Epidermal melanocyte (primary cell): ENCODE measurements around the gene DNAAF5.

Source experiments
- DNase-seq: peaks from one replicate; pipeline ENCODE4 v3.0.0; 2011; ENCODE audit warnings: low spot score; ENCODE audit not compliant: insufficient read length

The DNAAF5 gene

DNA sequence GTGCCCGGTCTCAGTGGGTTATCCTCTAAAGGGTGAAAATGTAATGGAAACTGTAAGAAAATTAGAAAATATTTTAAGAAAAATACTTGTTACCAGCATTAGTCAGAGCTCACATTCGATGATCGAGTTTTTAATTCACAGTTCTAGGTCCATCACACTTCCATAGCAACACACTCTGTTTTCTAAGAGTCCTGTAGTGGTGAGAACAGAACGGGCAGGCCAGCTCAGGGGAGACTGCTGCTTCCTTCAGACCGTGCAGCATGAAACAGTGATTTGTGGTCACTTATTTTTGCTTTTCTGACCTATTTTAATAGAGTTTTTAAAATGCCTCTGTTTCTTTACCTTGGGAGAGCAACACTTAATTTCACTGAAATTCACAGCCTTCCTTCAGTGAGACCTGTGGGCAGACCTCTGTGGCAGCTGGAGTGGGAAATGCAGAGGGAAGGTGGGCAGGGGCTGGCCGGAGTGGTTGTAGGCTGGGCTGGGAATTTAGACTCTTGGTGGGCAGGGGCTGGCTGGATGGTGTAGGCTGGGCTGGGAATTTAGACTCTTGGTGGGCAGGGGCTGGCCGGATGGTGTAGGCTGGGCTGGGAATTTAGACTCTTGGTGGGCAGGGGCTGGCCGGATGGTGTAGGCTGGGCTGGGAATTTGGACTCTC is 107.2 kb downstream of the DNAAF5 start:
- no peak for DNase-seq

DNA sequence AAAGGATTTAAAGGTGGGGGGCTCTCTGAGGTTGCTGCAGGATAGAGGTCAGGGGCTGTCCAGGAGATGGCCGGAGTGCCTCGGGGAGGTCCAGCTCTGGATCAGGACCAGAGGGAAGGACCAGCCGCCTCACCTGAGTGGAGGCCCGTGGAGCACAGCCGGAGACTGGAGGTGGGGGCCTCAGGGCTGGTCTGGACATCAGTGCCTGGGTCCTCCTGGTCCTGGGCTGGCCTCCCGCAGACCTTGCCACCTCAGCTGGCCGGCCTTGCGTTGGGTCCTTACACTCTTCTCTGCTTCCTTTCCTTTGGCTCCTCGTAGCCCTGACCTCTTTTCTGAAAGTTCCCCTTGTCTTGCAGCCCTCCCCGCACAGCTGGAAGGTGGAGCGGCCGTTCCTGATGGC is 107.8 kb downstream of the DNAAF5 start:
- no peak for DNase-seq

DNA sequence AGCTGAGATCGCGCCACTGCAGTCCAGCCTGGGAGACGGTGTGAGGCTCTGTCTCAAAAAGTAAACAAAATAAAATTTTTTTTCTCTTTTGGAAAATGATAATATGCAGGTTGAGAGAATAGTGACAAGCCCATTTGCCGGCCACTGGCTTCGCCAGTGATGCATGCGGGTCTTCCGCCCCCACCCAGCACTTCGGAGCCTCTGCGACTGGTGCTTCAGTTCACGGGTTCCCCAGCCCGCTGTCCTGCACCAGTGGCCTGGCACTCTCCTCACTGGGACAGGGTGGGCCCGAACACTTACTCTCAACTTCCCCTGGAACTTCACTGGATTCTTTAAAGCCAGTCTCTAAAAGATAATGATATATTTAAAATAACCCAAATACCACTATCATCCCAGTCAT is 108.5 kb downstream of the DNAAF5 start:
- no peak for DNase-seq

DNA sequence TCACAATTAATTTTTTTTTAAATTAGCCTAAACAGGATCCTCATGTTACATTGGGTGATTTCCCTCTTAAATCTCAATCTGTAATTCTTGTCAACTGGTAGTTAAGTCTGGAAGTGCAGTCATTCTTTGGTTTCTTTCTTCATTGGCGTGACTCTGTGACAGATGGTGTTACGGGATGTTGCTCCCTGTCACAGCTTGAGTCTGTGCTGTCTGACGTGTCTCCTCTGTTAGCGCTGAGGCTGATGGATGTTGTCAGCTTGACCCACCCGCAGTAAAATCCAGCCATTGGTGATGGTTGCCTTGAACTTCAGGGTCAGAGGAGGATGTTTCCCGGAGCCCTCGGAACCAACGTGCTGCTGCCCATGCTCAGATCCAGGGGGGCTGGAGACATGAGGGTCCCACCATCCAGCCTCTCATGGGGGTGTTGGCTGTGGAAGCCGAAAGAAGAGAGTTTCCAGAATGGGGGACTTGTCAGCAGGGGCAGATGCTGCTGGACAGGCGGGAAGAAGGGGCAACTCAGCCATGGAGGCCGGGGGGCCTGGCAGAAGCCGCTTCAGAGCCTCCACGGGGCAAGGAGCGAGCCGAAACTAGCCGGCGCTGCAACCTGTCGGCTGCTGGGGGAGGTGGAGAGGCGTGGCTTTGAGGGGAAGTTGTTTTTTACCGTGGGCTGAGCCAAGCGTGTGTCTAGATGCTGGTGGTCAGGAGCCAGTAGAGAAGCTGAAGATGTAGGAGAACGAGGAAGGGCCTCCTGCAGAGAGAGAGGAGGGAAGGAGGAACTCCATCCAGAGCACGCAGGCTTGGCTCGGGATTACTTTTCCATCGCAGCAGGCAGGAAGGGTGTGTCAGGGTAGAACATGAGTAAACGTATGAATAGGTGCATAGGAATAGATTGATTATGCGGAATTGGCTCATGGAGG is 109.2 kb downstream of the DNAAF5 start:
- no peak for DNase-seq
